AG09319 (cell line): ENCODE results near the gene DYRK1B.
"Not testable (repeated sequence)": the region's sequence is repeated elsewhere in the genome, so short reads cannot be mapped to it uniquely, and the experiment has no call there.

Experiments used
- DNase-seq: peaks from one replicate; pipeline ENCODE4 v3.0.0-alpha.2; 2010; ENCODE audit warnings: low read depth; ENCODE audit errors: extremely low read depth
- TF ChIP-seq, protein P1 (sequence below): IDR thresholded peaks from 2 replicates; pipeline ENCODE4 v1.5.1; 2011; ENCODE audit warnings: low read depth, mild to moderate bottlenecking, inconsistent platforms, low read length, moderate library complexity

The DYRK1B gene

DNA sequence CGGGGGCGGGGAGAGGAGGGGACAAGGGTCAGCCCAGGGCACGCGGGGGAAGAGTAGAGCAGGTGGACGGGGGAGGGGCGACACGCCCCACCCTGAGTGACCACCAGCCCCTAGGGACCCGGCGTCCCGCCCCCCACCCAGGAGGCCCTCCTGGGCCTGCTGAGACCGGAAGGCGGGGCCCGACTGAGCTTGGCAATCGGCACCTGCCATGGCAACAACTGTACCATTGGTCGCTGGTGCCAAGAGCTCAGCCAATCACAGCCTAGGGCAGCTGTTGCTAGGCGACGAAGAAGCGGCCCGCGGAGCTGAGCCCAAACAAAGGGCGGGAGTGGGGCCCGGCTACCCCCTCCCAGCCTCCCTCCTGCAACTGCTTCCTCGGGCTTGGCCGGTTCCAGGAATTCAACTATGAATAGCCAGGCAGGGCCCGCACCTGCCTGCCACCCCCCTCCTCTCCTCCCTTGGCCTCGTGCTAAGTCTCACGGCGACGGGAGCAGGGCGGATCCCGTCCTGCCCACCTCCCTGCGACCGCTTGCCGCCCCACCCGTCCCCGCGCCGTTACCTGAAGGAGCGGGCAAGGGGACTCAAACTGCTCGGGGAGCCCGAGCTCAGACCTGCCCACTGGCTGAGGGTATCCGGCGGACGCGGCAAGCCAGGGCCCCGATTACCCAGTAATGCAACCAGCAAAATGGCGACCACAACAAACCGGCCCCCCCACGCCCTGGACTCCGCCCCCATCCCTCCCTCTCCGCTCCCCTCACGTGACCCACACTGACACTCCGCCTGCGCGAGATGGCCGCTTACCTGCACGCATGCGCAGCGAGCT is at the start of gene DYRK1B:
DYRK1B (minus strand) TSS at position 699 of the 823 bp plus-strand sequence. CDS start 2,295 bp downstream, outside the sequence.
- peak; percentile 95 for DNase-seq
- TF ChIP-seq, protein P1, sequence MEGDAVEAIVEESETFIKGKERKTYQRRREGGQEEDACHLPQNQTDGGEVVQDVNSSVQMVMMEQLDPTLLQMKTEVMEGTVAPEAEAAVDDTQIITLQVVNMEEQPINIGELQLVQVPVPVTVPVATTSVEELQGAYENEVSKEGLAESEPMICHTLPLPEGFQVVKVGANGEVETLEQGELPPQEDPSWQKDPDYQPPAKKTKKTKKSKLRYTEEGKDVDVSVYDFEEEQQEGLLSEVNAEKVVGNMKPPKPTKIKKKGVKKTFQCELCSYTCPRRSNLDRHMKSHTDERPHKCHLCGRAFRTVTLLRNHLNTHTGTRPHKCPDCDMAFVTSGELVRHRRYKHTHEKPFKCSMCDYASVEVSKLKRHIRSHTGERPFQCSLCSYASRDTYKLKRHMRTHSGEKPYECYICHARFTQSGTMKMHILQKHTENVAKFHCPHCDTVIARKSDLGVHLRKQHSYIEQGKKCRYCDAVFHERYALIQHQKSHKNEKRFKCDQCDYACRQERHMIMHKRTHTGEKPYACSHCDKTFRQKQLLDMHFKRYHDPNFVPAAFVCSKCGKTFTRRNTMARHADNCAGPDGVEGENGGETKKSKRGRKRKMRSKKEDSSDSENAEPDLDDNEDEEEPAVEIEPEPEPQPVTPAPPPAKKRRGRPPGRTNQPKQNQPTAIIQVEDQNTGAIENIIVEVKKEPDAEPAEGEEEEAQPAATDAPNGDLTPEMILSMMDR, result no peak

GRCh38 chr19:39882645-39883044 is 48.7 kb upstream of the DYRK1B start:
- not testable (repeated sequence) for DNase-seq

- TF ChIP-seq, protein P1, result peak; percentile 28
- DNase-seq, result not testable (repeated sequence)
These were observed 47.6 kb upstream of the DYRK1B start for GRCh38 chr19:39881495-39882110.

DNA sequence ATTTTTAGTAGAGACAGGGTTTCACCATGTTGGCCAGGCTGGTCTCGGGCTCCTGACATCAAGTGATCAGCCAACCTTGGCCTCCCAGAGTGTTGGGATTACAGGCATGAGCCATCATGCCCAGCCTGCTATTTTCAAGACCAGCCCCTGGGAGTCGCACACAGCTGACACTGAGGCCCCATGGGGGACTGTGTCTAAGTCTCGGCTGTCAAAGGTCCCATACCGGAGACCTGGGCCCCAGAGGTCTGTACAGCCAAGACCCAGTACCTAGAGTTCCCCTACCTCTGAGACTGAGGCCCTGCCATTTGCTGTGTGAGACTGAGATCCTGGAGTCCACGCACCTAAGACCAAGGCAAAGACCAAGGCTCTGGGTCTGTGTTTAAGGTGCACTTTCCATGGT is 46.3 kb upstream of the DYRK1B start:
- not testable (repeated sequence) for DNase-seq

- DNase-seq, result not testable (repeated sequence)
These were observed 45.8 kb upstream of the DYRK1B start for GRCh38 chr19:39879796-39880195.

DNA sequence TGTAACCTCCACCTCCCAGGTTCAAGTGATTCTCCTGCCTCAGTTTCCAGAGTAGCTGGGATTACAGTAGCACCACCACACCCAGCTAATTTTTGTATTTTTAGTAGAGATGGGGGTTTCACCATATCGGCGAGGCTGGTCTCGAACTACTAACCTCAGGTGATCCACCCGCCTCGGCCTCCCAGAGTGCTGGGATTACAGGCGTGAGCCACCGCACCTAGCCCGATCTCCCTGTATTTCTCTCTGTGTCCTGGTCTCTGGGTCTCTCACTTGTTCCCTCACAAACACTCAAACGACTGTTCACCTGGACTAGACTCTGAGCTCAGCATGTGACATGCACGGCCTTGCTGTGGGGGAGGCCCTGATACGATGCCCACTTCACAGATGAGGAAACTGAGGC is 44.9 kb upstream of the DYRK1B start:
- not testable (repeated sequence) for DNase-seq

GRCh38 chr19:39878398-39878797 is 44.4 kb upstream of the DYRK1B start:
- TF ChIP-seq, protein P1, result no peak

GRCh38 chr19:39877982-39878381 is 44.0 kb upstream of the DYRK1B start:
- DNase-seq, result not testable (repeated sequence)

More at GRCh38 chr19:39878398-39878797, 44.4 kb upstream of the DYRK1B start:
- DNase-seq, result no peak

DNA sequence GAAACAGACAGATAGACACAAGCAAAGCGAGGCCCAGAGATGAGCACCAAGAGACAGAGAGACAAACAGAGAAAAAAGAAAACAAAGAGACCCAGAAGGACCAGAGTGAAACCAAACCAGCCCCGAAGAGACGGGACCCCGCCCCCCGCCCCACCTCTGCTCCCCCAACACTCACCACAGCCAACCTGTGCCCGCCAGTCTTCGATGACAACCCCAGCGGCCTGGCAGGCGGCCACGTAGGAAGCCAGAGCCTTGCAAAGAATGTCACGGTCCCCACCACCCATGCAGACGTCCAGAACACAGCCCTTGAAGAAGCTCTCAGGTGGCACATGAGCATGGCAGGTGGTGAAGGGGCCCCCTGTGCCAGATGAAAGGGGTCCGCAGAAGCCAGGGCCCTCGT is 43.5 kb upstream of the DYRK1B start:
- DNase-seq, result not testable (repeated sequence)

DNA sequence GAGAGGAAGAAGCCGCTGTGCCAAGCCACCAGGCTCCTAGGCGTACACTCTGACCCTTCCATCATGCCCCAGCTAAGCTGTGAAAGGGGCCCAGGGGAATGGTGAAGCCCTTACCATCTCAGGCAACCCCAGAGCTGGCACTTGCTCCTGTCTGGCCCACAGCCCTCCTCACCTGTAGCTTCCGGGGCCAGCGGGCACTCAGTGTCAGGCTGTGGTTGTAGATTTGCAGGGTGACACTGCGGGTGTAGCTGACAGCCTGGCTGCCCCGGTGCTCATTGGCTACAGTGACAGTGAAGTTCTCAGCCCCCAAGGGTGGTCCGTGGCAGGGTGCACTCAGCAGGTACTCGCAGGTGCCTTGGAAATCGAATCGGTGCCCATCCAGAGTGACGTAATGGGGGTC is 42.5 kb upstream of the DYRK1B start:
- not testable (repeated sequence) for DNase-seq

- DNase-seq, result not testable (repeated sequence)
These were observed 41.5 kb upstream of the DYRK1B start for GRCh38 chr19:39875401-39875864.

- DNase-seq, result no peak
- TF ChIP-seq, protein P1, result no peak
These were observed 40.4 kb upstream of the DYRK1B start for GRCh38 chr19:39874404-39874803.
